GM12892 (cell line): ENCODE results near the gene PHPT1.

Source experiments
- DNase-seq: peaks from one replicate; pipeline ENCODE4 v3.0.0; 2011; ENCODE audit not compliant: insufficient read length
- FAIRE-seq: peaks from 2 replicates; lab custom pipeline; 2011; peaks lifted over from hg19 to GRCh38; lab: Jason Lieb, UNC
- POLR2A ChIP-seq: IDR thresholded peaks from 2 replicates; pipeline ENCODE4 v1.6.1; 2011; ENCODE audit warnings: low read depth, low read length, control low read depth
- POLR2AphosphoS5 ChIP-seq: IDR thresholded peaks from 2 replicates; pipeline ENCODE4 v1.6.1; 2011; ENCODE audit warnings: low read depth, low read length, control low read depth
- TAF1 ChIP-seq: IDR thresholded peaks from 2 replicates; pipeline ENCODE4 v1.6.1; 2011; ENCODE audit warnings: low read depth, mild to moderate bottlenecking, control low read depth, low read length, borderline replicate concordance

PHPT1 gene

DNA sequence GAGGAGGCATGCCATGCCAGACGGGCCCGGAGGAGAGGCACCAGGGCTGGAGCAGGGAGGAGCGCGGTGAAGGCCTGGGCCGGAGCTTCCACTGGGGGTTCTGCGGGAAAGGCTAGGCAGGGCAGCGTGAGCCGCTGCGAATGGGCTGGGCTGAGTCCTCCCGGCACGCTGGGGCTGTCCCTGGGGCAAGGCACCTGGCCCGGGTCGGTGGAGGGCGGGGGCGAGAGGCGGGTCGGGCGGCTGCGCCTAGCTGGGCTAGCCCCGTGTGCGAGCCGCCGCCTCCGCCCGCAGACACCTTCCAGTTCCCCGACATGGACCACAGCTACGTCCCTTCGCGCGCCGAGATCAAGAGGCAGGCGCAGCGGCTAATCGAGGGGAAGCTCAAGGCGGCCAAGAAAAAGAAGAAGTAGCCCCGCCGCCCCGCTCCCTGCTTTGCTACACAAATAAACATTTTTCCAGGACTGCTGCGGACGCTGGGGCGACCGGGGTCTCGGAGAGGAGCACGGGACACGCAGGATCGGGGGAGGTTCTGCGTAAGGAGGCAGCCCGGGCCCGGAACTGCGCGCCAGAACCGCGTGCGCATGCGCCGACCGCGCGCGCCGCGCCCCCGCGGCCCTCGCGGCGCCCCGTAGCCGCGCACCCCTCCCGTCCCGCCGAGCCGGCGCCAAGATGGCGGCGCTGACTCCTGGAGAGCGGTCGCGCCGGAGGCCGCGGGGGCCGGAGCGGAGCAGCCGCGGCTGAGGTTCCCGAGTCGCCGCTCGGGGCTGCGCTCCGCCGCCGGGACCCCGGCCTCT is 41.7 kb upstream of the PHPT1 start, which contains the start of gene RABL6:
TSS of gene RABL6 (plus strand) at position 668 of the 794 bp plus-strand sequence. CDS start 249 bp downstream, outside the sequence.
- FAIRE-seq (peak; percentile 87), DNase-seq (peak; percentile 98)
- peak; percentile 92 for TF ChIP-seq TAF1
- TF ChIP-seq POLR2AphosphoS5, result peak; percentile 61
- peak; percentile 93 for TF ChIP-seq POLR2A

DNA sequence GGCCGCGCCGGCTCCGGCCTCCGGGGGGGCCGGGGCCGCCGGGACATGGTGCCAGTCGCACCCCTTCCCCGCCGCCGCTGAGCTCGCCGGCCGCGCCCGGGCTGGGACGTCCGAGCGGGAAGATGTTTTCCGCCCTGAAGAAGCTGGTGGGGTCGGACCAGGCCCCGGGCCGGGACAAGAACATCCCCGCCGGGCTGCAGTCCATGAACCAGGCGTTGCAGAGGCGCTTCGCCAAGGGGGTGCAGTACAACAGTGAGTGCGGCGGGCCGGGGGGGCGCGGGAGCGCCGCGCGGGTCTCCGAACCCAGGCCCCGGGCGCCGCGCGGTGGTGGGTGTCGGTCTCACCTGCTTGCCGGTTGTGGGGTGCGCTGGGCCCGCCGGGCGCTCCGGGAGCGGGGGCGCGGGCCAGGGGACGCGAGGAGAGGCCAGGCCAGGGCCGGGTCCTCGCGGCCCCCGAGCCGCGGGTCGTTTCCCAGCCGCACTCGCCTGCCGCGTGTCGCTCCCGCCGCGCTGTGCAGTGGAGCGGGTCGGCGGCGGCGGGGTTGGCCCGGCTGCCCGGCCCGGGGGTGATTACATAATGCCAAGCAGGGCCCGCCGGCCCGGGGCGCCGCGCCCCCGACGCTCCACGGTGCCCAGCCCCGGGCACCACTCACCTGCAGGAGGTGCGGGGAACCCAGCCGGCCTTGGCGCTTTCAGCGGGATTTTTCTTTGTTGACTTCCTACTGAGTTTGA is 41.0 kb upstream of the PHPT1 start:
- FAIRE-seq, result no peak
- DNase-seq, result no peak
- peak; percentile 81 for TF ChIP-seq TAF1
- no peak for TF ChIP-seq POLR2A
- no peak for TF ChIP-seq POLR2AphosphoS5

DNA sequence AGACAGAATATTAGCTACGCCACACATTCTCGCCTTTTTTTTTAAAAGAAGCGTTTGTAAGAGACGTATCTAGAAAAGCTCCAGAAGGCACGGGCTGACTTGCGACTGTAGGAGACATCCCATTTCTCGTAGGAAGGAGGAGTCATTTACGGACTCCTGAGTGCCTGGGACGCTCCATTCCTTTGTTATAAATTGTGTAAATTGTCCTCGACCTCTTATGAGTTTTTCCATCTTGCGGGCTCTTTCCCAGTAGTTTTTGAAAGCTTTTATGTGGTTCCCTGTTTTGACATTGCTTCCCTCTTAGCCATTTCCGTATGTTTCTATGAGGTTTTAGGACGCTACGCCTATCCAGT is 40.4 kb upstream of the PHPT1 start:
- DNase-seq (no peak), FAIRE-seq (no peak)
- TF ChIP-seq TAF1 (no peak), POLR2A (no peak), POLR2AphosphoS5 (no peak)

DNA sequence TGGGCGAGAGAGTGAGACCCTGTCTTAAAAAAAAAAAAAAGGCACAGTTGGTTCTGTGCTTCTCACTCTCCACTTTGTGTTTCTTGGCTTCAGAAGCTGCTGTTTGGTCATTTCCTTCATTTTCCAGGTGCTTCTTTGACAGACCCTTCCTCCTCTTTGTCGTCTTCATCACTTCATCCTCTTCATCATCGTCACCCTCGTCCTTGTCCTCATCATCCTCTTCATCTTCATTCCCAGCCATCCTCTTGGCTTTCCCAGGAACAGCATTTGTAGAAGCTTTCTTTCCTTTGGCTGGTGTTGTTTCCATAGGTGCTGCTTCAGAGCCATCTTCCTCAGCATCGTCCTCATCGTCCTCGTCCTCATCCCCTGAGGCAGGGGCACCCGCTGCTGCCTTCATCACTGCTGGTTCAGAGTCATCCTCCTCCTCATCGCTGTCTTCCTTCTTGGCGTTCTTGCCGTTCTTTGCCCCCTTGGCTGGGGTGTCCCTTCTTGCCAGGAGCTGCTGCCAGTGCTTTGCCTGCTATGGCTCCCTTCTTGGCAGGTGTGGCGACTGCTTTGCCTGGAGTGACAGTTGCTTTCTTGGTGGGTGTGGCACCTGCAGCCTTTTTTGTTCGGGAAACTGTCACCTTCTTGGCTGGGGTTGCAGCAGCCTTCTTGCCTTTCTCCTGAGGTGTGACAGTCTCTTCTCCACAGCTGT is 34.3 kb upstream of the PHPT1 start:
- no peak for DNase-seq
- FAIRE-seq, result no peak
- no peak for TF ChIP-seq POLR2AphosphoS5
- no peak for TF ChIP-seq TAF1
- no peak for TF ChIP-seq POLR2A

DNA sequence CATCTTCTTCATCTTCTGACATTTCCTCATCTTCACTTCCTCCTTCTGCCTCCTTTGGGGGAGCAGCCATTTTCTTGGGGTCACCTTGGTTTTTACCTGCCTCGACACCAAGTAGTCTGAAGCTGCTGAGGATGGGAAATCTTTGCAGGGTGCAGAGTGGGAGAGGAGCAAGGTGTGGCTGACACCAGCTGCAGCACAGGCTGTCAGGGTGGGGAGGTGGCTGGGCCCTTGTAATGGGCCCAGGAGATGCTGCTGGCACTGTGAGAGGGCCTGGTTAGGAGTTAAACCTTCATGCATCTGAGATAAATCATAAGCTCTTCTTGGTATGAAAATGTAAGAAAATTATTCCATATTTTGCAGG is 33.8 kb upstream of the PHPT1 start:
- no peak for FAIRE-seq
- no peak for TF ChIP-seq TAF1
- TF ChIP-seq POLR2AphosphoS5, result no peak
- no peak for TF ChIP-seq POLR2A

DNA sequence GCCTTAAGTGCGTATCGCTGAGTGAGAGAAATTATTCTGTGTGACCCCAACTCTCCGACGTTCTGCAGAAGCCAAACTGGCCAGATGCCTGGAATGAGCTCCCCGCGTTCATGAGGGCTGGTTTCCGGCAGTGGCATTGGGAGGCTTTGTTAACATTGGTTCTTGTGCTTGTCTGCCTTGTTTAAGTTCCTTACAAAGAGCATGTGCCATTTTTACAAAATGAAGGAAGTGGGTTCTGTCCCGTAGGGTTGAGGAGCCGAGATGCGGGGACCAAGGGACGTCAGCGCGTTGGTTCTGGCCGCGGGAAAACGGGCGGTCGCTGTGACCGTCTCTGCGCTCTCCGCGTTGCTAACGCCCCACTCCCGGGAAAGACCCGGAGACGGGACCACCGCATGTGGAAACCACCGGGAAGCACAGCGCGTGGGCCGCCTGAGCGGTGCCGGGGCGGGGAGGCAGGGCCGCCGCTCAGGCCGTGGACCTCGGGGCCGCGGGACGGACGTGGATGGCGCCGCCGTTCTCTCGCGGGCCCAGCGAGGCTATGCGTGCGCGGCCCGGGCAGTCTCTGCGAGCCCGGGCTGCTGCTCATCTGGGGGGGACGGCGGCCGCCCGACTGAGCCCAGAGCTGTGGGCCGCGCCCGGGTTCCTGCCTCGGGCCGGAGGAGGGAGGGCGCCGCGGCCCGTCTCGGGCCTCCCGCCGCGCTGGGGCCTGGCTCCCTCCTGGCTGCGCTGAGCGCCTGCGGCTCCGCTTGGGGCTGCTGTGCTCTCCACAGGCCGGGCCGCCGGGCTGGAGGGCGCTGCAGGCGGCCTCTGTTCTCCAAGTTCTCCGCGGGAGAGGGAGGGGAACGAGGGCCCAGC is 28.0 kb upstream of the PHPT1 start:
- FAIRE-seq (no peak), DNase-seq (no peak)
- no peak for TF ChIP-seq TAF1

More for the DNA sequence above, 33.8 kb upstream of the PHPT1 start:
- DNase-seq, result no peak

DNA sequence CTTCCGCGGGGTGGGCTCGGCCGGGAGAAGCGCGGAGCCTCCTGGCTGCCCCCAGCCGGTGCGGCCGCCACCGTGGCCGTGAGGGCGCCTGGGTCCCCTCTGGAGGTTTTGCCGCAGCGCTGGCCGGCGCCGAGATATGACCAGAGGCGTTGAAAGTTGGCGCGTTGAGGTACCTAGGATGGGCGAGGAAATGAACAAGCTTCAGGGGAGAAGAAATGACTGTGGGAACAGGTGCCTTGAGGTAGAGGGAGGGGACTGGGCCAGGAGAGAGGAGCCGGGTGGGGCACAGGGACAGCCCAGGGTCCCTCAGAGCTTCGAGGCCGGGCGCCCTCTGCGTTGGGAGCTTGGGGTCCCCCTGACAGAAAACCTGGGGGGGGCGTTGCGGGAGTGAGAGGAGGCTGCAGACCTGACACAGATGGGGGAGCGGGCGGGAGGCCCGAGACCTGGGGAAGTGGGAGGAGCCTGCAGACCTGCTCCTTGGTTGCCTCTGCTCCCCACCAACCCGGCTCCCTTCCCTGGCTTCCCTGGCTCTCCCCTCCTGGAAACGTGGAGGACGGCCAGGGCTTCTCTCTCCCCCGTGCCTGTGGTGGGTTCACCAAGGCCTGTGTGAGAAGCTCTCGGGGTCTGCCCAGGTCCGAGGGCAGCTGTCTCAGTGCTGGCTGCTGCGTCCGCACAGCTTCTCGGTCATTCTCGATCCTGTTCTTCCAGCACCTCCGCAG is 27.2 kb upstream of the PHPT1 start:
- FAIRE-seq, result no peak
- no peak for DNase-seq
- TF ChIP-seq TAF1 (no peak), POLR2AphosphoS5 (no peak), POLR2A (no peak)

DNA sequence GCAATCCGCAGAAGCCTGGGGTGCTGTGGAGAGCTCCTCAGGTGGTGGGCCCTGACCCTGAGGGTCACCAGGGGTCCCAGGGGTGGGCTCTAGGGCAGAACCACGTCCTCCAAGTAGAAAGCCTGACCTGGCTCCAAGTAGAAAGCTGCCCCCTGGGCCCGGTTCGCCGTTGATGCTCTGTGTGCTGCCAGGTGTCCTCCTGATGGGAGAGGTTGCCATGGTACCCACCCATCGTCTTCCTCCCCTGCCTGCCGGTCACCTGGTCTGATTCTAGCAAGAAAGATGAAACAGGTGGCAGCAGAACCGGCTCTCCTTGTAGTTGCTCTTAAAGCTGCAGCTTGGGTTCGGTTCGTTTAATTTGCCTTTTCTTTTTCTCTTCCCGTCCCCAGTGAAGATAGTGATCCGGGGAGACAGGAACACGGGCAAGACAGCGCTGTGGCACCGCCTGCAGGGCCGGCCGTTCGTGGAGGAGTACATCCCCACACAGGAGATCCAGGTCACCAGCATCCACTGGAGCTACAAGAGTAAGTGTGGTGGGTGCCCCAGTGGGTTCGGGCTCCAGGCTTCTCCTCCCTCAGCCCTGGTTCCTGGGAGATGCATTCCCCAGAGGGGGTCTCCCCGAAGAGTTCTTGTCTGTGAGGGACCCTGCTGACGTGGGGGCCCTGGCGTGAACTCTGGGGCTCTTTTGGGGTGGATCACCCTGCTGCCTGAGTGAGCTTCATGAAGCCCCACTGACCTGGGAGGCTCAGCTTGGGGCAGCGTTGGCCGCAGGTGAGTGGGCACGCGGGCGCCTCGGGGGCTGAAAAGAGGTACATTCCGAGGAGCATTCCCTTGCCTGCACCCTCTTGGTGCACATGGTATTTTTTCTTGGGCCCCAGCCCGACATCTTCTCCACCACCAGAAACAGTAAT is 25.8 kb upstream of the PHPT1 start:
- FAIRE-seq, result no peak
- TF ChIP-seq POLR2A, result no peak
- TF ChIP-seq TAF1, result no peak
- TF ChIP-seq POLR2AphosphoS5, result no peak
- no peak for DNase-seq

DNA sequence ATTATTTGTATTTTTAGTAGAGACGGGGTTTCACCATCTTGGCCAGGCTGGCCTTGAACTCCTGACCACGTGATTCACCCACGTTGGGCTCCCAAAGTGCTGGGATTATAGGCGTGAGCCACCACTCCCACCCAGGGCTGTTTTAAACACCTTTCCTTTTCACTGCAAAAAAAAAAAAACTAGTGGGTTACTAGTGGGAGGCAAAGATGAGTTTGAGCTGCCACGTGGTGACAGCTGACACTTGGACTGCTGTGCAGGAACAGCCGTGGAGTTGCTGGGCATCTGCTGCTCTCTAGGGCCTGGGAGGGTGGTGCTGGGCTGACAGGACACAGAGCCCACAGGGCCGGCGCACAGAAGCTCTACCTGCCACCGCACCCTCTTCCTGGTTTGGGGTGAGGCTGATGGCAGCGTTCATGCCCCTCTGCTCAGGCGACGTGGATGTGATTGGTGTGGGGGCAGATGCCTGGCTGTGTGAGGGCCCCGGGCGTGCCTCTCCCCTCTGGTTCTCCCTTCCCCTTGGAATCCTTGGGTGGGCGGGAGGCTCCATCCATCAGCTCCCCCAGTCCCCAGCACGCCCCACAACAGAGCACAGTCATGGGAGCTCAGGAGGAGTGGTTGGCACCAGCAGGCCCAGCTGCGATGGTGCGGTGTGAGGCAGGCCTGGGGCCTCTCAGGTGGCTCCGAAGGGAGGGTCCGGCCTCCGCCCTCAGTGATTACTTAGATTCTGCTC is 24.5 kb upstream of the PHPT1 start:
- TF ChIP-seq TAF1 (no peak), POLR2A (no peak), POLR2AphosphoS5 (no peak)
- DNase-seq (no peak), FAIRE-seq (no peak)
